Keratinocyte (primary cell): ENCODE measurements around the gene SMAD9. TPM values are rescaled to one million over a fixed set of nuclear protein-coding genes. Genes with fewer than 3 reads are reported as not detected.

Experiments used
- DNase-seq: peaks from one replicate; pipeline ENCODE4 v3.0.0-alpha.2; 2011; ENCODE audit warnings: low read depth, missing footprints, low spot score
- FAIRE-seq: peaks from 2 replicates; lab custom pipeline; 2011; peaks lifted over from hg19 to GRCh38; lab: Jason Lieb, UNC
- H2AFZ ChIP-seq: 2 replicates; pipeline ENCODE4 v1.6.0; 2012; ENCODE audit warnings: low read length, control low read depth, inconsistent platforms; ENCODE audit not compliant: control insufficient read depth
- H3K27ac ChIP-seq: 2 replicates; pipeline ENCODE4 v1.5.1; 2011; ENCODE audit warnings: low read length; ENCODE audit not compliant: control insufficient read depth, insufficient read depth
- H3K27me3 ChIP-seq: 3 replicates; pipeline ENCODE4 v1.6.0; 2011; ENCODE audit warnings: low read length; ENCODE audit not compliant: control insufficient read depth, insufficient read depth; ENCODE audit errors: extremely low read depth
- H3K36me3 ChIP-seq, 2 experiments: 2 replicates in 1 of 2; 3 replicates in 1 of 2; pipeline ENCODE4 v1.5.1; 2011; ENCODE audit warnings: low read length in 2 of 2, mild to moderate bottlenecking in 1 of 2; ENCODE audit not compliant: control insufficient read depth in 2 of 2, insufficient read depth in 2 of 2; ENCODE audit errors: extremely low read depth in 1 of 2
- H3K4me1 ChIP-seq: 3 replicates; pipeline ENCODE4 v1.5.1; 2011; ENCODE audit warnings: low read length; ENCODE audit not compliant: control insufficient read depth, insufficient read depth; ENCODE audit errors: extremely low read depth
- H3K4me2 ChIP-seq: 3 replicates; pipeline ENCODE4 v1.6.0; 2011; ENCODE audit warnings: low read depth, low read length; ENCODE audit not compliant: control insufficient read depth, insufficient read depth; ENCODE audit errors: extremely low read depth
- H3K4me3 ChIP-seq, 3 experiments: fragments of 200-600 bp in 1 of 3; sonication (generic) in 1 of 3; 2 replicates in 2 of 3; 3 replicates in 1 of 3; pipeline ENCODE4 v1.5.1; 2011 to 2016; ENCODE audit warnings: low read length in 3 of 3, mild to moderate bottlenecking in 3 of 3, control low read depth in 2 of 3, inconsistent platforms in 1 of 3, low read depth in 1 of 3, mixed read lengths in 1 of 3, mixed run types in 1 of 3, moderate library complexity in 1 of 3; ENCODE audit not compliant: control insufficient read depth in 2 of 3, insufficient read depth in 2 of 3; ENCODE audit errors: extremely low read depth in 1 of 3
- H3K79me2 ChIP-seq: 2 replicates; pipeline ENCODE4 v1.6.0; 2012; ENCODE audit warnings: low read length; ENCODE audit not compliant: control insufficient read depth, insufficient read depth
- H3K9ac ChIP-seq: 3 replicates; pipeline ENCODE4 v1.6.0; 2011; ENCODE audit warnings: low read length; ENCODE audit not compliant: control insufficient read depth, insufficient read depth; ENCODE audit errors: extremely low read depth
- H3K9me1 ChIP-seq: 3 replicates; pipeline ENCODE4 v1.6.0; 2011; ENCODE audit warnings: low read length; ENCODE audit not compliant: control insufficient read depth, insufficient read depth; ENCODE audit errors: extremely low read depth
- H3K9me3 ChIP-seq: 2 replicates; pipeline ENCODE4 v1.5.1; 2012; ENCODE audit warnings: low read depth, low read length; ENCODE audit not compliant: control insufficient read depth
- H4K20me1 ChIP-seq: 3 replicates; pipeline ENCODE4 v1.6.0; 2011; ENCODE audit warnings: low read length; ENCODE audit not compliant: control insufficient read depth, insufficient read depth; ENCODE audit errors: extremely low read depth
- EZH2 ChIP-seq: IDR thresholded peaks from one replicate; pipeline ENCODE4 v1.6.1; 2012; ENCODE audit warnings: inconsistent platforms, mild to moderate bottlenecking, low read length, moderate library complexity
- dilution Hi-C: fragments of 300-500 bp; cut with MboI; formaldehyde crosslinking; loops from one replicate; pipeline ENCODE4 v1.7.0; 2020; ENCODE audit warnings: low sequenced_read_pairs; ENCODE audit not compliant: extremely low pct_ligation_motif_present
- polyA plus RNA-seq, 5 experiments: library from polyadenylated mRNA; depleted of rRNA in 3 of 5; stranded (reverse) in 3 of 5; stranded (forward) in 1 of 5; unstranded in 1 of 5; fragments of >200 nt; gene quantifications; 1 replicate in 1 of 5; 2 replicates in 3 of 5; 3 replicates in 1 of 5; pipeline versions ENCODE4 v1.2.1 to v1.2.3, GENCODE V29; 2011 to 2012; ENCODE audit warnings: missing spikeins in 2 of 5, low read depth in 1 of 5, low replicate concordance in 1 of 5
- TF ChIP-seq, protein P1 (sequence below), 3 experiments: IDR thresholded peaks in 1 of 3; conservative IDR thresholded peaks in 1 of 3; optimal IDR thresholded peaks in 1 of 3; 2 replicates in 2 of 3; 3 replicates in 1 of 3; pipeline versions ENCODE3 to v1.5.1; 2011; ENCODE audit warnings: low read length in 3 of 3, mild to moderate bottlenecking in 3 of 3, moderate library complexity in 2 of 3, control low read depth in 1 of 3, inconsistent platforms in 1 of 3; ENCODE audit not compliant: insufficient read depth in 2 of 3; ENCODE audit errors: extremely low read depth in 1 of 3

Gene SMAD9
- polyA plus RNA-seq, 1 donor (not counting 4 experiments of a cell fraction or from before 2014, with no cell fraction given) = 0.10 TPM

DNA sequence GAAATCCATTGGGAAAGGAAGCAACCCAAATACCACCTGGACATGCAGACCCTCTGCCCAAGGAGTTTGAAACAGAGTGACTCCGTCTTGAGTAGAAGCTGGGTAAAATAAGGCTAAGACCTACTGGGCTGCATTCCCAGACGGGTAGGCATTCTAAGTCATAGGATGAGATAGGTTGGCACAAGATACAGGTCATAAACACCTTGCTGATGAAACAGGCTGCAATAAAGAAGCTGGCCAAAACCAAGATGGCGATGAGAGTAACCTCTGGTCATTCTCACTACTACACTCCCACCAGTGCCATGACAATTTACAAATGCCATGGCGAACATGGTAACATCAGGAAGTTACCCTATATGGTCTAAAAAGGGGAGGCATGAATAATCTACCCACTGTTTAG lies 60.8 kb downstream of the SMAD9 start:
- no peak for FAIRE-seq

DNA sequence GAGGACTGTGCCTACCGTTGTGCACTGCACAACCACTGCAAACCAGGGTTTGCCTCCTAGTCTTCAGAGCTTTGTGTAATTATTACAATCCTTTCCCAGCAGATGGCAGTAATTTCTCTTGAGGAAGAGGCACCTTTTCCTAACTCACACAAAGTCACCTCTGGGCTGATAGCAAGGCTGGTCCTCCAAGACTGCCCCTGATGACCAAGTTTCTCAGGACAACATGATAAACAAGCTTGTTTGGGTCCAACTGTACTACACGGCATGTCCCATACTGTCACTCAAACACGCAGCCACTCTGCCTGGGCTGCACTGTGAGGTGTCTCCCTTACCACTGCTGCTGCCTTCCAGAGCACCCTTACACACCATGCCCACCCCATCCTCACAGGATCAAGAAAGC lies 61.7 kb downstream of the SMAD9 start:
- dilution Hi-C loops = no loop called here
- no peak overlapping the region for H2AFZ ChIP-seq
- no peaks in the 10 kb centered on the region for H3K9me3 ChIP-seq
- no peaks in the 10 kb centered on the region for H3K4me1 ChIP-seq
- H3K36me3 ChIP-seq = no peaks in the 10 kb centered on the region
- TF ChIP-seq, protein P1, sequence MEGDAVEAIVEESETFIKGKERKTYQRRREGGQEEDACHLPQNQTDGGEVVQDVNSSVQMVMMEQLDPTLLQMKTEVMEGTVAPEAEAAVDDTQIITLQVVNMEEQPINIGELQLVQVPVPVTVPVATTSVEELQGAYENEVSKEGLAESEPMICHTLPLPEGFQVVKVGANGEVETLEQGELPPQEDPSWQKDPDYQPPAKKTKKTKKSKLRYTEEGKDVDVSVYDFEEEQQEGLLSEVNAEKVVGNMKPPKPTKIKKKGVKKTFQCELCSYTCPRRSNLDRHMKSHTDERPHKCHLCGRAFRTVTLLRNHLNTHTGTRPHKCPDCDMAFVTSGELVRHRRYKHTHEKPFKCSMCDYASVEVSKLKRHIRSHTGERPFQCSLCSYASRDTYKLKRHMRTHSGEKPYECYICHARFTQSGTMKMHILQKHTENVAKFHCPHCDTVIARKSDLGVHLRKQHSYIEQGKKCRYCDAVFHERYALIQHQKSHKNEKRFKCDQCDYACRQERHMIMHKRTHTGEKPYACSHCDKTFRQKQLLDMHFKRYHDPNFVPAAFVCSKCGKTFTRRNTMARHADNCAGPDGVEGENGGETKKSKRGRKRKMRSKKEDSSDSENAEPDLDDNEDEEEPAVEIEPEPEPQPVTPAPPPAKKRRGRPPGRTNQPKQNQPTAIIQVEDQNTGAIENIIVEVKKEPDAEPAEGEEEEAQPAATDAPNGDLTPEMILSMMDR (optimal IDR thresholded peaks at IDR 0.05 in 1 of 3, IDR thresholded peaks at IDR 0.05 in 1 of 3, conservative IDR thresholded peaks at IDR 0.05 in 1 of 3; ENCODE audit: extremely low read depth in 1 of 3, insufficient read depth in 2 of 3, low read length in 3 of 3) = peak; percentile 47 to 53 (median 52)
- TF ChIP-seq EZH2 = no peak
- no peak overlapping the region for H3K4me2 ChIP-seq
- H3K27me3 ChIP-seq = no peaks in the 10 kb centered on the region
- H3K79me2 ChIP-seq = no peaks in the 10 kb centered on the region
- no peak for DNase-seq
- no peaks in the 10 kb centered on the region for H4K20me1 ChIP-seq
- H3K9ac ChIP-seq = no peak overlapping the region
- no peak overlapping the region for H3K4me3 ChIP-seq
- no peak overlapping the region for H3K27ac ChIP-seq
- no peak for FAIRE-seq
- no peaks in the 10 kb centered on the region for H3K9me1 ChIP-seq

More for the DNA sequence above, 60.8 kb downstream of the SMAD9 start:
- dilution Hi-C loops = no loop called here
- no peak overlapping the region for H2AFZ ChIP-seq
- H3K9ac ChIP-seq = no peak overlapping the region
- H3K9me3 ChIP-seq = no peaks in the 10 kb centered on the region
- H3K36me3 ChIP-seq = no peaks in the 10 kb centered on the region
- no peaks in the 10 kb centered on the region for H3K79me2 ChIP-seq
- H3K9me1 ChIP-seq = no peaks in the 10 kb centered on the region
- H4K20me1 ChIP-seq = no peaks in the 10 kb centered on the region
- no peaks in the 10 kb centered on the region for H3K4me1 ChIP-seq
- H3K27me3 ChIP-seq = no peaks in the 10 kb centered on the region
- H3K4me3 ChIP-seq = no peak overlapping the region
- H3K4me2 ChIP-seq = no peak overlapping the region
- DNase-seq = no peak
- TF ChIP-seq, protein P1 (optimal IDR thresholded peaks at IDR 0.05 in 1 of 3, IDR thresholded peaks at IDR 0.05 in 1 of 3, conservative IDR thresholded peaks at IDR 0.05 in 1 of 3; ENCODE audit: extremely low read depth in 1 of 3, insufficient read depth in 2 of 3, low read length in 3 of 3) = no peak
- TF ChIP-seq EZH2 = no peak
- H3K27ac ChIP-seq = no peak overlapping the region
